ENCODE data around the gene LATS2.

The LATS2 gene

DNA sequence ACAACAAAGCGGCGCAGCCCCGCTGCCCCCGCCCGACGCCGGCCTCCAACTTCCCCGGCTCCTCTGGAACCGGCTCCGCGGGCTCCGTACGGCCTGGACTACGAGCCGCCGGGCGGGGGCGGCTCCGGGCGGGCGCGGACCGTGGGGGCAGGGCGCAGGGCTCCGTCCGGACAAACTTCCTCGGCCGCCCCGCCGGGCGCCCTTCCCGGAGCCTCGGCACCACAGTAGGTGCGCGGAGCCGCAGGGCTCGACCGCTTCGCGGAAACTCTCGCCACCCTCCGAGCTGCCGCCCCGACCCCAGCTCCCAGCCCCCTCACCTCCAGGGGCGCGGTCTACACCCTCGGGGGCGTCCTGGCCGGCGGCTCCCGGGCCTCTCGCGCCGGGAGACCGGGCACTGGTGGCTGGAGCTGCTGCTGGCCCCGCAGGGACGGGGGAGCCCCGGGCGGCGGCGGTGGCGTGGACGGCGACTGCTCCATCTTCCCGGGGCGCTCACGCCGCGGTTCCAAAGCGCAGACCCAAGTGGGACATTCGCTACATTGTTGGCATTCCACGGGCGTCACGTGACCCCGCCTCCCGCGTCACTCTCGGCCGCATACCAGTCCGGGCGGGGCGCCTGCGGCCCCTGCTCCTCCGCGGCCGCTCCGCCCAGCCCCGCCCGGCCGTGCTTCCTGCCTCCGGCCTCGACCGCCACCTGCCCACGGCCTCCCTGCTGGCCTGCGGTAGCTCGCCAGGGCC lies at the start of gene LATS2:
LATS2 (minus strand) TSS at position 558 of the 735 bp plus-strand sequence. CDS start 15,560 bp downstream, outside the sequence.
- DNase-seq, result peak; percentile 79

- no peak for DNase-seq
These were observed 47.8 kb upstream of the LATS2 start for GRCh38 chr13:21109168-21109567.

- no peak for DNase-seq
These were observed 44.7 kb upstream of the LATS2 start for GRCh38 chr13:21106089-21106488.

DNA sequence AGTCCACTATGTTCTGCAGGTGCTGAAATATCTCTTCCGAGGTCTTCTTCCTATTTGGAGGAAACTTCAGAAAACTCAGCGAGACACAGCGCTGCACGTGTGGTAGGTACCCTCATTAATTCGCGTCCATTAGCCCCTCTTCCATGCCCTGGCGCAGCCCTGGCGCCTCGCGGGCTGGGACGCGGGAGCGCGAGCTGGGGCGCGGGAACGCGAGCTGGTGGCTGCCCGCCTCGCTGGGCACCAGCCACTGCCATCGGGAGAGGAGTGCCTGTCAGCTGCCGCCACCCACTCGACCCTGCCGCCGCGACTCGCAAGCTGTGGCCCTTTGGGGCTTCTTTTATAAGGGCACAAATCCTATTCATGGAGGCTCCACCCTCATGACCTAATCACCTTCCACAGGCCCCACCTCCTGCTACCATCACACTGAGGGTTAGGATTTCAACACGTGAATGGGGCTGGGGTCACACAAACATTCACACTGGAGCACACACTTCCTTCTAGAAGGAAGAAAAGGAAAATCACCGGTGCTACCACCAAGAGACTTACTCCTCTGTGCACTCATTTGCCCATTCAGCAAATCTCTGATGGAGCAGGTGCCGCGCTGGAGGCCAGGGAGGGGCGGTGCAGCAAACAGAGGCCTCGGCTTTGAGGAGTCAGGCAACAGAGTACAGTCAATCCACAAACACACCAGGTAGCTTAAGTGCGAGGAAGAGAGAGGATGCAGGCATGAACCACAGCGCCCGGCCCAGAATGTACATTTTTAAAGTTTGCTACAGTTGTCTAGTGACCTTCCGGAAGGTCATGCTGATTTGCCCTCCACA lies 43.0 kb upstream of the LATS2 start:
- no peak for DNase-seq

- no peak for DNase-seq
These were observed 40.6 kb upstream of the LATS2 start for GRCh38 chr13:21101865-21102576.

GRCh38 chr13:21100994-21101757 lies 39.8 kb upstream of the LATS2 start:
- DNase-seq, result no peak

- DNase-seq, result no peak
These were observed 38.8 kb upstream of the LATS2 start for GRCh38 chr13:21100211-21100610.

DNA sequence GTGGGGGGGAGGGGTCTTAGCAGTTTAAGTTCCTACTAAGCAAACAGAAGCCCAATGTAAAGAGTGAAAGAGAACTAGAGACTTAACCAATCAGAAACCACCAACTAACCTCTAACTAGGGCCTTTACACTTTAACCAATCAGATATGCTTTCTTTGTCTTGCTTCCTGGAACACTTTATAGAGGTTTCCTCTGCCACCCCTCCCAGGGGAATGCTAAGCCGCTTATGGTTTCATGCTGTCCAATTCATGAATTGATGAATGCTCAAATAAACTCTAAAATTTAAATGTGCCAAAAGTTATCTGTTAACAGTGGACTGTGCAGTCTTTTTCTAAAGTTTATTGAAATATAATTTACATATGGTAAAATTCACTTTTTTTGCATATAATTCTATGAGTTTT lies 33.9 kb upstream of the LATS2 start:
- no peak for DNase-seq

- DNase-seq, result no peak
These were observed 28.4 kb upstream of the LATS2 start for GRCh38 chr13:21089830-21090229.

DNA sequence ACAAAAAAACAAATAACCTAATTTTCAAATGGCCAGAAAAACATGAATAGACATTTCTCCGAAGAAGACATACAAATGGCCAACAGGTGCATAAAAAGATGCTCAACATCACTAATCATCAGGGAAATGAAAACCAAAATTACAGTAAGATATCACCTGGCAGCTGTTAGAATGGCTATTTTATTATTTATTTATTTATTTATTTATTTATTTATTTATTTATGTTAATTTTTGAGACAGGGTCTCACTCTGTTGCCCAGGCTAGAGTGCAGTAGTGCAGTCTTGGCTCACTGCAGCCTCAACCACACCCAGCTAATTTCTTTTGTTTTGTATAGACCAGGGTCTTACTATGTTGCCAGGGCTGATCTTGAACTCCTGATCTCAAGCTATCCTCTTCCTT lies 27.1 kb upstream of the LATS2 start:
- DNase-seq, result no peak

- no peak for DNase-seq
These were observed 25.5 kb upstream of the LATS2 start for GRCh38 chr13:21086929-21087328.

DNA sequence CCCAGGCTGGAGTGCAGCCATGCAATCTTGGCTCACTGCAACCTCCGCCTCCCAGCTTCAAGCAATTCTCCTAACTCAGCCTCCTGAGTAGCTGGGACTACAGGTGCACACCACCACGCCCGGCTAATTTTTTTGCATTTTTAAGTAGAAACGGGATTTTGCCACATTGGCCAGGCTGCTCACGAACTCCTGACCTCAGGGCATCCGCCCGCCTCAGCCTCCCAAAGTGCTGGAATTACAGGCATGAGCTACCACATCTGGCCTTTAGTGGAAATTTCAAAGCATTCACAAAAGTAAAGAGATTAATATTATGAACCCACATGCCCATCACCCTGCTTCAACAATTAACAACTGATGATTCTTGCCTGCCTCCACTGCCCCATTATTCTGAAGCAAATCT lies 20.5 kb upstream of the LATS2 start:
- DNase-seq, result no peak

GRCh38 chr13:21080593-21080891 lies 19.2 kb upstream of the LATS2 start:
- DNase-seq, result no peak

- no peak for DNase-seq
These were observed 18.6 kb upstream of the LATS2 start for GRCh38 chr13:21079761-21080592.

GRCh38 chr13:21079221-21079620 lies 17.8 kb upstream of the LATS2 start:
- DNase-seq, result no peak

GRCh38 chr13:21078501-21078900 lies 17.1 kb upstream of the LATS2 start:
- DNase-seq, result no peak

DNA sequence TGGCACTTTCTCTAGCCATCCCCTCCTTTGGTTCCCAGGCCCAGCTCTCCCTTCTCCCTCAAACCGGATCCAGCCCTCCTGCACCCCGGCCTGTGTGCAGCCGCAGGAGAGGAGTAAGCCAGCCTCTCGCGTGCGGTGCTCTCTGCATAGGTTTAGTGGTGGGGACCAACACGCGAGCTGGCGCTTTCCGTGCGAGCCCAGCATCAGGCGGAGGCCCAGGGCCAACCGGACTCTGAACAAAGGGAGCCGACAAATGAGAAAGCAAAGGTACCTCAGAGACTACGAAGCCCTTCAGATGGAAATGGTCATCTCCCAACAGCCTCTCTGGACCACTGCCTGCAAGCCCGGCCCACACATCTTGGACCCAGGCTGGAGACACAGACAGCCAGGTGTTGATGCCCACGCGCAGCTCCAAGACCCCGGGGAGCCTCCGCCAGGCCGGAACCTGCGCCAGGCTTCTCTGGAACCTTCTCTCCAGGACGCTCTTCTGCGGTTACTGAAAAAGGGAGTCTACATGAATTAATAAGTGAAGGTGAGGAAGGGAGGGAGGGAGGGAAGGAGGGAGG lies 16.5 kb upstream of the LATS2 start:
- DNase-seq, result no peak

DNA sequence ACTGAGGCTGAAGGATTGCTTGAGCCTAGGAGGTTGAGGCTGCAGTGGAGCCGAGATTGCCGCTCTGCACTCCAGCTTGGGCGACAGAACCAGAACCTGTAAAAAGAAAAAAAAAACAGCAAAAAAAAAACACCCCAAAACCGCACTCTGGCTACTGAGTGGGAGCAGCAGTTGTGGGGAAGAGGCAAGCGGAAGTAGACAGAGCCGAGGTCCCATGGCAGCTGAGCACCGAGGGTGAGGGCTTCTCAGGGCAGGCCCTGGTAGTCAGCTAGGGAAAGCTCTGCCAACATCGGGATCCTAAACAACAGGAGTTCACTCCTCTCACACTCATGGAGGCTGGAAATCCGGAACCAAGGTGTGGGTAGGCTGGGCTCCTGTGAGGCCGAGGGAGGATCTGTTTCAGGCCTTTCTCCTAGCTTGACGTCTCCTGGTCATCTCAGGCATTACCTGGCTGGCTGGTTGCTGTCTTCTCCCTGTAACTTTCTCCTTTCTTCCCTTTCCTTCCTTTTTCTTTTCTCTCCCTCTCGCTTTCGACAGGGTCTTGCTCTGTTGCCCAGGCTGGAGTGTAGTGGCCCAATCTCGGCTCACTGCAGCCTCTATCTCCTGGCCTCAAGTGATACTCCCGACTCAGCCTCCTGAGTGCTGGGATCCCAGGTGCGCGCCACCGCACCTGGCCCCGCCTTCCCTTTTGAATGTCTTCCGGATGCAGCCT lies 15.8 kb upstream of the LATS2 start:
- no peak for DNase-seq

GRCh38 chr13:21076253-21076652 lies 14.9 kb upstream of the LATS2 start:
- DNase-seq, result no peak

- peak; percentile 26 for DNase-seq
These were observed 14.2 kb upstream of the LATS2 start for GRCh38 chr13:21075379-21076249.
